Mesodermal cell (in vitro differentiated cells): ENCODE results near the gene REN.

ENCODE experiments used
- H3K27ac ChIP-seq: 2 replicates; pipeline ENCODE4 v1.7.0; 2013; ENCODE audit warnings: mild to moderate bottlenecking, low read depth, low read length, moderate library complexity; ENCODE audit not compliant: severe bottlenecking
- H3K36me3 ChIP-seq: 2 replicates; pipeline ENCODE4 v1.7.1; 2013; ENCODE audit warnings: mild to moderate bottlenecking, low read length, moderate library complexity; ENCODE audit not compliant: control insufficient read depth, insufficient read depth
- H3K4me1 ChIP-seq: one replicate; pipeline ENCODE4 v1.7.1; 2013; ENCODE audit warnings: mild to moderate bottlenecking, low read length; ENCODE audit not compliant: insufficient read depth, control insufficient read depth, poor library complexity, severe bottlenecking
- H3K4me3 ChIP-seq: 2 replicates; pipeline ENCODE4 v1.7.0; 2013; ENCODE audit warnings: low read length, control low read depth, mild to moderate bottlenecking; ENCODE audit not compliant: insufficient read depth, poor library complexity, severe bottlenecking; ENCODE audit errors: extremely low read depth
- H3K9me3 ChIP-seq: 2 replicates; pipeline ENCODE4 v1.7.1; 2013; ENCODE audit warnings: mild to moderate bottlenecking, low read length, moderate library complexity; ENCODE audit not compliant: control insufficient read depth
- WGBS, 2 experiments: methylation state at CpG; one replicate each; pipeline ENCODE4 v1.1.5; 2013; ENCODE audit warnings: missing lambda C conversion rate in 2 of 2; ENCODE audit not compliant: insufficient coverage in 2 of 2; 5-methylcytosine and 5-hydroxymethylcytosine counted together

REN gene

DNA sequence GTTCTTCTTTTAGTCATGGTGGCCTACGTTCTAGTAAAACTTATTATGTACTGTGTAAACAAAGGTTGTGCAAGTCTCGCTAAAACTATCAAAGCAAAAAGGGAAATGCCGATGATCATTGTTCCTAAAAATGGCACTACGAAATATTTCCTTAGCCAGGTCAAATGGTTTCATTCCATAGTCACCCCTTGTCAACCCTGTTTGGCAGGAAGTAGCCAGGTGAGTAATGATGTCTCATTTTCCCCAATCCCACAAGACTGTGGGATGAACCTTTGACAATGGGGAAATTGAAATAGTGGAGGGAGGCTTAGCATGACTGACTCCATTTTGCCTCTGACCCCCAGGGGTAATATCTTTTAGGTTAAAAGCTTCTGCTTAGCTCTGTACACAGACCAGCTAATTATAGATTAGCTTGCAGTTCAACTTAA, 5.6 kb upstream of the REN start:
- Histone ChIP-seq H3K27ac (no peak overlapping the region), H3K36me3 (no peaks in the 10 kb centered on the region), H3K4me3 (no peak overlapping the region), H3K4me1 (no peaks in the 10 kb centered on the region), H3K9me3 (peaks cover 21% of the 10 kb centered on the region)
- WGBS, 2 experiments: 85 to 86% methylated on average over 3 of the region's 4 CpGs

DNA sequence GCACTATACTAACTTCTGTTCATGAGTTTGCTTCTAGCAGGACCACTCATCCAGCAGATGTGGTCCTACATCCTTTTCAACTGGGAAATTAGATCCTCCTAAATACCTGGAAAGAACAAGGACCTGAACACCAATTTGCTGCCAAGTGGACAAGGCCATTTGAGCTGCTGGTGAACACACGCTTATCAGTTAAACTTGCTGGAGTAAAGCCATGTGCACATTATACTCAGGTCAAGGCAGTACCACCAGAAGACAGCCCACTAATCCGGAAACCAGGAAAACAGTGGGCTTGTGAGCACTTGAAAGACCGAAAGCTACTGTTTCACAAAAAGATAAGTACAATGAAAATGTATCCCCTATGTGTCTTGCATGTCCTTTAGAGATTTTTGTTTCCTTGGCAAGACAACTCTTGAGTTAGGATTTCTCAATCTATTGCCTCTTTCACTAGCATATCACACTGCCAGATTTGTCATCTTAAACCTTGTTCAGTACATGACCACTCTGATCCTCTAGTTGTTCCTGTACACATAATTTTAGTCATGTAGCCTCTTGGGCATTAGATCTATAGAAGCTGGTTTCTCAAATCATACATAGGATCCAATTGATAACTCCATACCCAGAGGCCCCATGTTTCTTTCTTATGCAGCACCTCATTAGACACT, 4.5 kb upstream of the REN start:
- H3K4me3 ChIP-seq: no peak overlapping the region
- WGBS, 2 experiments: 88 to 90% methylated on average over 2 to 3 of the region's 3 CpGs
- peaks cover 21% of the 10 kb centered on the region for H3K9me3 ChIP-seq
- no peaks in the 10 kb centered on the region for H3K36me3 ChIP-seq
- H3K4me1 ChIP-seq: no peaks in the 10 kb centered on the region
- no peak overlapping the region for H3K27ac ChIP-seq

DNA sequence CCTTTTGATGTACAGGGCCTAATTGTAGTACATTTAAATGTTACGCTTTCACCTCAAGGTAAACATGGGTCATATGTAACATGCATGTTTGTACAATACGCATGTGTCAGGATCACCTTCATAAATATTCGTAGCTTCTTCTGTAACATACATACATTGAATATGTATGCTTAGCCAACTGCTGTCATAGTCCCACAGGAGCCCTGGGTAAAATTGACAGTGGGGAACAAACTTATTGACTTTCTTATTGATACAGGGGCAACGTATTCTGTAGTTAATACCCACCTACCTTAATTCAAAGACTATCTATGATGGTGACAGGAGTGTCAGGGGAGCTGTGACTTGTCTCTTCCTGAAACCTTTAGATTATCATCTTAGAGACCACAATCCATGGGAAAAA, 3.7 kb upstream of the REN start:
- 80 to 100% methylated on average over 2 of the region's 4 CpGs for WGBS, 2 experiments
- H3K27ac ChIP-seq: no peak overlapping the region

DNA sequence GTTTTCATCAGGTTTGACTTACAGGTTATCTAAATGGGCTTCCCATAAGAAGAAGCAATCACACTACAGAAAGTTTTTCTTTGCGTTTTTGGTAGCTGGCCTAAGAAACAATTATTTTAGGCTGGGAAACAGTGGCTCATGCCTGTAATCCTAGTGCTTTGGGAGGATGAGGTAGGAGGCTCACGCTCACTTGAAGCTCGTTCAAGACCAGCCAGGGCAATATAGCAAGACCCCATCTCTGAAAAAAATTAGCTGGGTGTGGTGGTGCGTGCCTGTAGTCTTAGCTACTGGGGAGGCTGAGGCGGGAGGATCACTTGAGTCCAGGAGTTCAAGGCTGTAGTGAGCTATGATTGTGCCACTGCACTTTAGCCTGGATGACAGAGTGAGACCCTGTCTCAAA, 1.6 kb upstream of the REN start:
- 79 to 85% methylated on average over 2 to 5 of the region's 5 CpGs for WGBS, 2 experiments
- Histone ChIP-seq H3K4me3 (no peak overlapping the region), H3K36me3 (no peaks in the 10 kb centered on the region), H3K9me3 (peaks cover 21% of the 10 kb centered on the region), H3K27ac (no peak overlapping the region), H3K4me1 (no peaks in the 10 kb centered on the region)

More for the DNA sequence above, 3.7 kb upstream of the REN start:
- H3K4me3 ChIP-seq: no peak overlapping the region
- H3K4me1 ChIP-seq: no peaks in the 10 kb centered on the region
- H3K36me3 ChIP-seq: no peaks in the 10 kb centered on the region
- H3K9me3 ChIP-seq: peaks cover 21% of the 10 kb centered on the region

DNA sequence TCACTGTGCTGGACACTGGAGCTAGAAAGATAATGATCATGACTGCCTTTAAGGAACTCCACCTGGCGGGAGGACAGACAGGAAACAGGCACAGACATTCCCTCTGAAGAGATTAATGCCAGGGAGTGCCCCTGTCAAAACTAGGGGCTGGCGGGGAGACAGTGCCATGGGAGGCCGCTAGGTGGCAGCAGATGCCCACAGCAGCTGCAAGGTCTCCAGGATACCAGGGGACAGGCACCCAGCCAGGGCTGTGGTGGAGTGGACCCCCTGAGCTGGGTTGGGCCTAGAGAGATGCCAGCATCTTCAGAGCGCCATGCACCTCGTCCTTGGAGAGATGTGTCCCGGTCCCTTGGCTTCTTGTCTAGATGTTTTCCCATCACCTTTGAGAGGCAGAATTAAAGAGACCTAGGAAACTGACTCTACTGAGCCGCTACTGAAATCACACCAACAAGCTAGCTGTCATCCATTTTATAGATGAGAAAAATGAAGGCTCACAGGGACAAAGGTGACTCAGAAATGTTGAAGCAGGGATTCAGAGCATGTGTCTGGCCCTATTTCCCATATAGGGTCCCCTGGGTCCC, 3.6 kb downstream of the REN start:
- 0 to 7% methylated on average over 3 to 5 of the region's 7 CpGs for WGBS, 2 experiments
- H3K4me3 ChIP-seq: no peak overlapping the region
- H3K4me1 ChIP-seq: no peaks in the 10 kb centered on the region
- no peaks in the 10 kb centered on the region for H3K36me3 ChIP-seq
- no peak overlapping the region for H3K27ac ChIP-seq
- H3K9me3 ChIP-seq: no peaks in the 10 kb centered on the region

DNA sequence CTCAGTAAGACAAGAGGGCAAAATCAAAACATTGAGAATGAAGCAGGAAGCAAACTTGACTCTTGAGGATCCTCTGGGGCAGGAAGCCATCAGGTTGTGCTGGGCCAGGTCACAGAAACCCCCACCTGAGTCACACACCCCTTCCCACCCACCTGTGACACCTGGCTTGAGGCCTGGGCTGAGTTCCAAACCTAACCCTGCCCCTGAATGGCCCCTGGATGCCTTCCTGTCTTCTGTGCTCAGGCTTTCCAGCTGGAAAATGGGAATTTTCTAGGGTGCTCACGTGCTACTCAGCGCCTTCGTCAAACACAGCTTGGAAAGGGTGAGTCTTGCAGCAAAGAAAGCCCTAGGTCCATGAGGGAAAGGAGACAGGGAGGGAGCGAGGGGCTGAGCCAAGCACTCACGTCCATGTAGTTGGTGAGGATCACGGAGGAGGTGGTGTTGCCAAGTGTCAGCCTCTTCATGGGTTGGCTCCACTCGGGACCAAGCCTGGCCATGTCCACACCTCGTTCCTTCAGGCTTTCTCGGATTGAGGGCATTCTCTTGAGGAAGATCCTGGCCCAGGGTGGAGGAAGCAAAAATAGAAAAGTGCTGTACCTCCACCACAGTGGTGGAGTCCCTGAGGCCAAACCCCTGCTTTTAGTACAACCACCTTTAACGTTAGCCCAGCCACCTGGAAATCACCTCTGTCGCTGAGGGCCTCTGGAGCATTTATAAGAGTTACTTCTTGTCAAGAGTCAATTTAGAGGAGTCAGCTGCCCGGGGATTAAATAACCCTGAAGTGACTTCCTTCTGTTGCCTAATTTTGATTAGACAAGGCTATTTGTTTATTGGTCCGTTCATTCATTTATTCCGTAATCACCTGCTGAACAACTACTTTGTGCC, 4.3 kb downstream of the REN start:
- H3K36me3 ChIP-seq: no peaks in the 10 kb centered on the region
- no peak overlapping the region for H3K4me3 ChIP-seq
- no peak overlapping the region for H3K27ac ChIP-seq
- 83 to 86% methylated on average over 11 to 13 of the region's 14 CpGs for WGBS, 2 experiments
- H3K9me3 ChIP-seq: no peaks in the 10 kb centered on the region
- H3K4me1 ChIP-seq: no peaks in the 10 kb centered on the region

DNA sequence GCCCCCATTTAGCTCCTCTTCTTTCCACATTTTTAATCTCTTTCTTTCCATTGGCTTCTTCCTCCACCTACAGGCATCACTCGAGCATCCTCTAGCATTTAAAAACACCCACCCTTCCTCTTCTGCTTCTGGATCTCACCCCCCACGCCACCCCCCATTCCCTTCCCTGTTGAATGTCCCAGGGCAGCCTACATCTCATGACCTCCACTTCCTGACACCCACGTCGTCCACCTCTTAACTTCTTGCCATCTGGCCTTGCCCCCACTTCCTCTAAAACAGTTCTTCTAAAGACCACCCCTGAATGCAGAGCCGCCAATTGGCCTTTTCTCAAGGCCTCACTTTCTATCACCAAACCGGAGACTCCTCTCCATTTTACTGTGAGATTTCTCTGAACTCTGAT, 8.2 kb downstream of the REN start:
- 87 to 88% methylated on average over 5 to 6 of the region's 6 CpGs for WGBS, 2 experiments
- Histone ChIP-seq H3K9me3 (no peaks in the 10 kb centered on the region), H3K4me3 (no peak overlapping the region)

DNA sequence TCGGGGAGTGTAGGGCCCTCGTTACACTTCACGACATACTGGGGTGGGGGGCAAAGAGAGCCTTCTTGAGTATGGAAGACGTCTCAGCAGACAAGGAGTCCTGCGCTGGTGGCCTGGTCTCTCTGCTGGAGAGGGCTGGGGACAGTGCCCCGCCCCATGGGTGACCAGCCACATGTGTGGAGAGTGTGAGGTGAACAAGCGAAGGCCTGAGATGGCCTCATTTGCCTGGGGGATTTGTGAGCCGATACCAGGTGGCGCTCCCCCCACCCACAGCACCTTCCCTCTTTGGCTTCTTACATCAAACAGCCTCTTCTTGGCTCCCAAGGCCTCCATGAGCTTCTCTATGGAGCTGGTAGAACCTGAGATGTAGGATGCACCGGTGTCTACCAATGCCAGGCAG, 10.3 kb downstream of the REN start:
- no peaks in the 10 kb centered on the region for H3K4me1 ChIP-seq
- no peak overlapping the region for H3K27ac ChIP-seq
- H3K4me3 ChIP-seq: no peak overlapping the region
- no peaks in the 10 kb centered on the region for H3K36me3 ChIP-seq
- 81 to 100% methylated on average over 2 to 8 of the region's 10 CpGs for WGBS, 2 experiments
- no peaks in the 10 kb centered on the region for H3K9me3 ChIP-seq

More for the DNA sequence above, 8.2 kb downstream of the REN start:
- Histone ChIP-seq H3K4me1 (no peaks in the 10 kb centered on the region), H3K36me3 (no peaks in the 10 kb centered on the region), H3K27ac (no peak overlapping the region)

DNA sequence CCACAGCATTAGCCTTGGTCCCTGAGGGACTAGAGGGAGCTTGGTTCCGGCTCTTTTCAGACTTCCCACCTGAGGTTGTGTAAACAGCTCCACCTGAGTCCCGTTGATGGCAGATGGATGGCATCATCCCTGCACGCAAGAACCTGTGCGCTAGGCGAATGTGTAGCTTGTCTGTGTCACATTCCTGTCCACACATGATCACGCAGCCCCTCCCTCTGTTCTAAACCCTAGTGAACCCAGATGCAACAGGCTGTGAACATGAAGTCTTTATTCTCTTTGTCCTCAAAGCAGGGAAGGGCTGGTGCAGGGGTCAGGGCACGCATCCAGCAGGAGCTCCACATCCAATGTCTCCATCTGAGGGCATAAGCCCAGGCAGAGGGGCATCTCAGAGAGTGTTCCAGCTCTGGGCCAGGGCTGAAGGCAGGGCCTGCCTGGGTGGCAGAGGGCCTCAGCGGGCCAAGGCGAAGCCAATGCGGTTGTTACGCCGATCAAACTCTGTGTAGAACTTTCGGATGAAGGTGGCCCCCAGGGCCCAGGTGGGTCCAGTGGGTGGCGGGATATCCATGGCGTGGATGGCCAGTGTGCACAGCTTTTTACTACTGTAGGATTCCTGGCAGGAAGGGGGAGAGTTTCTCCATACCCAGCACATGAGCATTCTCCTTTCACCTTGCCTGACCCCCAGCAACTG, 11.4 kb downstream of the REN start:
- no peaks in the 10 kb centered on the region for H3K36me3 ChIP-seq
- WGBS, 2 experiments: 90 to 94% methylated on average over 14 to 15 of the region's 15 CpGs

DNA sequence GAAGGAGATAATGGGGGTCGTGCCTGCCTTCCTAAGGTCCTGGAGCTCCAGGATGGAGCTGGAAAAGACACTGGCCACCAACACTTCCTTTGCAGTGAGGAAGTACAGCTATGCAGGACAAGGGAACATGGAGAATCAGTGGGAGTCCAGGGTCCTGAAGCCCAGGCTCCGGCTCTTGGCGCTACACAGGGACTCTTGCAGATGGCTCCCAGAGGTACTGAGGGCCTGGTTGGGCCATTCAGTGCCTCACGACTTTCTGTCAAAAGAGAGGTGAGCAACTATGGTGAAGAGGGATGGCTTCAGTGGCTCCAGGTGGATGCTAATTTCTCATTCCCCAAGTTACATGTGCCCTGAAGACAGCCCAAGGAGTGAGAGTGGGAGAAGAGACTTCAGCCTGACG, 12.5 kb downstream of the REN start:
- 92 to 94% methylated on average over 3 to 4 of the region's 5 CpGs for WGBS, 2 experiments
- Histone ChIP-seq H3K4me3 (no peak overlapping the region), H3K27ac (no peak overlapping the region), H3K4me1 (no peaks in the 10 kb centered on the region), H3K9me3 (no peaks in the 10 kb centered on the region), H3K36me3 (no peaks in the 10 kb centered on the region)

More for the DNA sequence above, 11.4 kb downstream of the REN start:
- no peak overlapping the region for H3K4me3 ChIP-seq
- H3K9me3 ChIP-seq: no peaks in the 10 kb centered on the region
- no peaks in the 10 kb centered on the region for H3K4me1 ChIP-seq
- no peak overlapping the region for H3K27ac ChIP-seq
